GM12878 (cell line): ENCODE measurements around the gene RANGAP1. TPM values are rescaled to one million over a fixed set of nuclear protein-coding genes. Genes with fewer than 3 reads are reported as not detected.
A peak's percentile ranks its signal among the peaks of the same experiment; 100 is the strongest.

ENCODE experiments used
- ATAC-seq: fragments of 200-7000 bp; cut with Tn5 transposase; 3 replicates; pipeline ENCODE4 v1.9.1; 2020; ENCODE audit warnings: mild to moderate bottlenecking, moderate library complexity
- BruUV-seq: library from RNA; stranded (reverse); fragments of 400-500 nt; replicated peaks from 2 replicates; lab custom pipeline; 2021; lab: Mats Ljungman, UMichigan
- CTCF ChIA-PET: fragments of 300-600 bp; sonication (Branson Sonifier 250); formaldehyde crosslinking; extraction: SDS; loops from one replicate; lab custom pipeline; 2021; ENCODE audit warnings: inconsistent platforms; lab: Yijun Ruan, JAX
- POLR2A ChIA-PET: fragments of 350-600 bp; formaldehyde crosslinking; extraction: SDS; loops from one replicate; lab custom pipeline; 2021; ENCODE audit warnings: inconsistent platforms; lab: Charles Lee
- RAD21 ChIA-PET: fragments of 300-600 bp; sonication (Branson Sonifier 250); formaldehyde crosslinking; loops from one replicate; lab custom pipeline; 2023; ENCODE audit warnings: antibody characterized with exemption; ENCODE audit not compliant: unreplicated experiment; lab: Charles Lee
- SMC1A ChIA-PET: fragments of 300-600 bp; sonication (Branson Sonifier 250); formaldehyde crosslinking; loops from one replicate; lab custom pipeline; 2023; ENCODE audit not compliant: unreplicated experiment, uncharacterized antibody; lab: Charles Lee
- DNase-seq: peaks from one replicate; pipeline ENCODE4 v3.0.0-alpha.2; 2011; ENCODE audit warnings: low read depth, low spot score
- FAIRE-seq: peaks from 3 replicates; lab custom pipeline; 2011; peaks lifted over from hg19 to GRCh38; lab: Jason Lieb, UNC
- H2AFZ ChIP-seq: 2 replicates; pipeline ENCODE4 v1.6.0; 2011; ENCODE audit warnings: low read depth, low read length, control low read depth; ENCODE audit not compliant: control insufficient read depth
- H3K27ac ChIP-seq: 2 replicates; pipeline ENCODE4 v1.5.1; 2011; ENCODE audit warnings: control low read depth; ENCODE audit not compliant: control insufficient read depth, insufficient read depth
- H3K27me3 ChIP-seq, 2 experiments: replicated peaks in 1 of 2; 2 replicates each; pipeline versions ENCODE4 v1.6.0 to v1.6.1; 2011; ENCODE audit warnings: low read length in 1 of 2; ENCODE audit not compliant: control insufficient read depth in 2 of 2, insufficient read depth in 2 of 2
- H3K36me3 ChIP-seq, 2 experiments: 2 replicates each; pipeline ENCODE4 v1.5.1; 2011; ENCODE audit warnings: low read length in 1 of 2; ENCODE audit not compliant: control insufficient read depth in 2 of 2, insufficient read depth in 2 of 2
- H3K4me1 ChIP-seq: 2 replicates; pipeline ENCODE4 v1.6.1; 2011; ENCODE audit warnings: mild to moderate bottlenecking, low read length, moderate library complexity, mixed read lengths; ENCODE audit not compliant: control insufficient read depth, insufficient read depth
- H3K4me2 ChIP-seq: 2 replicates; pipeline ENCODE4 v1.6.0; 2011; ENCODE audit warnings: control low read depth; ENCODE audit not compliant: control insufficient read depth, insufficient read depth
- H3K4me3 ChIP-seq: fragments of 200-600 bp; sonication (generic); 2 replicates; pipeline ENCODE4 v1.5.1; 2016
- H3K79me2 ChIP-seq: 2 replicates; pipeline ENCODE4 v1.6.0; 2011; ENCODE audit warnings: low read length; ENCODE audit not compliant: control insufficient read depth, insufficient read depth
- H3K9ac ChIP-seq: 2 replicates; pipeline ENCODE4 v1.8.0; 2011; ENCODE audit warnings: low read length, control low read depth, mixed read lengths; ENCODE audit not compliant: control insufficient read depth, insufficient read depth
- H3K9me3 ChIP-seq: replicated peaks from 3 replicates; pipeline ENCODE4 v1.5.1; 2011; ENCODE audit warnings: mild to moderate bottlenecking, low read length; ENCODE audit not compliant: control insufficient read depth, insufficient read depth
- H4K20me1 ChIP-seq: 2 replicates; pipeline ENCODE4 v1.6.0; 2011; ENCODE audit not compliant: control insufficient read depth, insufficient read depth
- ASH2L ChIP-seq: fragments of 300-600, 200-600 bp; sonication (generic); IDR thresholded peaks from 2 replicates; pipeline ENCODE4 v1.6.1; 2017; ENCODE audit warnings: low read depth, mild to moderate bottlenecking, borderline replicate concordance
- BHLHE40 ChIP-seq, 2 experiments: fragments of 450-650 bp in 1 of 2; IDR thresholded peaks; 2 replicates each; pipeline ENCODE4 v1.6.1; 2011 to 2017; ENCODE audit warnings: low read depth in 2 of 2, borderline replicate concordance in 1 of 2, improper control_type of control experiment in 1 of 2, low read length in 1 of 2, mild to moderate bottlenecking in 1 of 2
- BRCA1 ChIP-seq: IDR thresholded peaks from 2 replicates; pipeline ENCODE4 v1.6.1; 2011; ENCODE audit warnings: low read depth, low read length, improper control_type of control experiment
- JUNB ChIP-seq: IDR thresholded peaks from 2 replicates; pipeline ENCODE4 v1.6.1; 2016; ENCODE audit warnings: antibody characterized with exemption, mild to moderate bottlenecking
- KDM1A ChIP-seq: fragments of 200-600 bp; sonication (generic); IDR thresholded peaks from 2 replicates; pipeline ENCODE4 v1.6.1; 2016; ENCODE audit warnings: borderline replicate concordance
- MXI1 ChIP-seq: fragments of 150-350 bp; IDR thresholded peaks from 2 replicates; pipeline ENCODE4 v1.6.1; 2011; ENCODE audit warnings: low read depth, mild to moderate bottlenecking, inconsistent platforms, low read length, improper control_type of control experiment
- NFXL1 ChIP-seq: fragments of 450-650 bp; IDR thresholded peaks from 2 replicates; pipeline ENCODE4 v1.6.1; 2017; ENCODE audit warnings: antibody characterized with exemption, mild to moderate bottlenecking, borderline replicate concordance
- POLR2A ChIP-seq: IDR thresholded peaks from 2 replicates; pipeline ENCODE4 v1.6.1; 2011; ENCODE audit warnings: low read depth, mild to moderate bottlenecking, low read length
- POLR2AphosphoS2 ChIP-seq: IDR thresholded peaks from 2 replicates; pipeline ENCODE4 v1.6.1; 2011; ENCODE audit warnings: low read depth, mild to moderate bottlenecking, low read length, improper control_type of control experiment, moderate library complexity
- RAD51 ChIP-seq: fragments of 450-650 bp; IDR thresholded peaks from 2 replicates; pipeline ENCODE4 v1.6.1; 2016; ENCODE audit warnings: moderate library complexity, mild to moderate bottlenecking, inconsistent platforms
- SMC3 ChIP-seq: IDR thresholded peaks from 2 replicates; pipeline ENCODE4 v1.6.1; 2011; ENCODE audit warnings: low read length, improper control_type of control experiment, borderline replicate concordance
- TBL1XR1 ChIP-seq: IDR thresholded peaks from 2 replicates; pipeline ENCODE4 v1.6.1; 2012; ENCODE audit warnings: low read depth, low read length, improper control_type of control experiment
- TCF12 ChIP-seq: IDR thresholded peaks from 2 replicates; pipeline ENCODE4 v1.6.1; 2011; ENCODE audit warnings: low read depth, mild to moderate bottlenecking, low read length
- WGBS: methylation state at CpG from one replicate; pipeline ENCODE4 v1.1.6; 2016; ENCODE audit warnings: low lambda C conversion rate; ENCODE audit not compliant: insufficient replicate concordance, insufficient coverage; ENCODE audit errors: missing lambda C conversion rate; 5-methylcytosine and 5-hydroxymethylcytosine counted together
- in situ Hi-C: fragments of 300-500 bp; cut with MboI; formaldehyde crosslinking; loops from 9 replicates; pipeline ENCODE4 v1.14.3; 2018; ENCODE audit warnings: mixed read lengths
- intact Hi-C: fragments of 100-400 bp; cut with micrococcal nuclease; formaldehyde crosslinking; loops from one replicate; pipeline ENCODE4 v1.14.2; 2022; ENCODE audit not compliant: unreplicated experiment
- polyA plus RNA-seq, 11 experiments: library from polyadenylated mRNA; depleted of rRNA in 4 of 11; unstranded in 6 of 11; stranded (reverse) in 5 of 11; fragments of >200 nt; fragmentation: Nextera tagmentation in 4 of 11; fragmentation: Illumina TruSeq in 1 of 11; extraction: Ambion mirVana in 4 of 11; extraction: Trizol in 1 of 11; gene quantifications; 1 replicate in 1 of 11; 2 replicates in 10 of 11; pipeline versions ENCODE4 v1.2.1 to v1.2.3, GENCODE V29; 2011 to 2016; ENCODE audit warnings: inconsistent platforms in 2 of 11, missing spikeins in 2 of 11, low read depth in 1 of 11
- total RNA-seq, 4 experiments: library from RNA; depleted of rRNA in 3 of 4; stranded (reverse); fragments of >200 nt in 3 of 4; fragmentation: Illumina TruSeq in 1 of 4; extraction: Trizol in 1 of 4; gene quantifications; 2 replicates each; pipeline versions ENCODE4 v1.2.1 to v1.2.3, GENCODE V29; 2013 to 2021
- TF ChIP-seq, protein P1 (sequence below): fragments of 150-350 bp; IDR thresholded peaks from 2 replicates; pipeline ENCODE4 v1.6.1; 2016; ENCODE audit warnings: low read depth, low read length

Gene RANGAP1
- total and polyA plus RNA-seq, 10 of the 15 experiments (the other 5 are each of a cell fraction or from before 2014, with no cell fraction given) = 2.5 to 109 (median 60.2) TPM

DNA sequence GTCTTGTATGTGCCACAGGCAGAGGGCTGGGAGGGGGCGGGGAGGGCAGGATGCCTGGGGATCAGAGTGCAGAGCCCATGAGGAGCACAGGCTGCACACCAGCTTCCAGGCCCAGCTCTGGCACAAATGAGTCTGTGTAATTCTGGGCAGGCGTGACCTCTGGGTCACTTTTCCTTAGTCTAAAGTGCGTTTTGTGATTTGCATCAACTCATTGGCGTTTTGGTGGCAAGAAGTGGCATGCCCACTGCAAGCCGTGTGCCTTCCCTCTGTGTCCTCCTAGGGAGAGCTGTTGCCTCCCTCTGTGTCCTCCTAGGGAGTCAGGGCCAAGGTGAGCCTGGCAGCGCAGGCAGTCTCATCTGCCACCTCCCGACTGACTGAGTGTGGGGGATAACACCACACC lies 62.5 kb downstream of the RANGAP1 start:
- ChIA-PET CTCF (no interaction called here), SMC1A (no interaction called here), POLR2A (interaction anchor here (0.6 kb wide), 1 partner anchor 222 kb away, joined by 3 read pairs; no protein-coding TSS in a partner anchor), RAD21 (no interaction called here)
- no peaks in the 10 kb centered on the region for H3K9me3 ChIP-seq
- no peaks in the 10 kb centered on the region for H3K27me3 ChIP-seq
- ATAC-seq (no peak), DNase-seq (no peak), FAIRE-seq (no peak)
- 89% methylated on average over 7 of the region's 7 CpGs for WGBS
- no peak overlapping the region for H2AFZ ChIP-seq
- in situ Hi-C loops = no loop called here
- no TSS peak for BruUV-seq
- no peak overlapping the region for H3K4me3 ChIP-seq
- intact Hi-C loops = no loop called here
- H3K4me1 ChIP-seq = no peaks in the 10 kb centered on the region
- H3K9ac ChIP-seq = no peak overlapping the region
- H3K79me2 ChIP-seq = no peaks in the 10 kb centered on the region
- TF ChIP-seq NFXL1 (no peak), POLR2A (0 out of 2 replicates have a peak, but pooled peaks have one; percentile 30)
- no peaks in the 10 kb centered on the region for H4K20me1 ChIP-seq
- H3K27ac ChIP-seq = no peak overlapping the region
- H3K4me2 ChIP-seq = no peak overlapping the region
- peaks cover 11 to 27% of the 10 kb centered on the region in 2 experiments for H3K36me3 ChIP-seq

DNA sequence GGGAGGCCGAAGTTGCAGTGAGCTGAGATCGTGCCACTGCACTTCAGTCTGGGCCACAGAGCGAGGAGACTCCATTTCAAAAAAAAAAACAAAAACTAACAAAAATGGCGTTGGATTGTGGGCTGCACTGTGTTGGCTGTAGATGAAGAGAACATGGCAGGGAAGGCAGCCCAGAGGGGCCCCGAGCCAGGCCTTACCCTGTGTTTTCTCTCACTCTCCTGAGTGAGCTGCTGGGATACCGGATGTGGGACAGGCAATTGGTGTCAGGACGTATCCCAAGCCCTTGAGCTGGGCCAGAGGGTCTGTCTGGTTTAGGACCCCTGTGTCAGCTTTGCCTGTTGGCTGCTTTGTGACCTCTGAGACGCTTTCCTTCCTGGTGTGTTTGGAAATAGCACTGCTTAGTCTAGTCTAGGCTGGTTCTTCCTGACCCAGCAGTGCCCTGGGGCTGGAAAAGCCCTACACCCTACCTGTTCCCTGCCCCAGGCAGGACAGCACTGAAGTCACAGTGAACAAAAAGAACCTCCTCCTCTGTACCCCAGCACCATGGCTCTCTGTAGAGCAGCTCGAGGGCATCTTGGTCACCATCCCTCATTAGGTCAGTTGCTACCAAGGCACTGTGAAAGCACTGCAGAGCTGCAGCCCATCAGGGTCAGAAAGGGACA lies 63.0 kb downstream of the RANGAP1 start:
- Histone ChIP-seq H3K4me2 (no peak overlapping the region), H3K79me2 (no peaks in the 10 kb centered on the region), H4K20me1 (no peaks in the 10 kb centered on the region), H2AFZ (no peak overlapping the region), H3K4me1 (peaks cover under 1% of the 10 kb centered on the region), H3K27me3 (no peaks in the 10 kb centered on the region), H3K4me3 (no peak overlapping the region), H3K27ac (no peak overlapping the region), H3K36me3 (peaks cover 11 to 27% of the 10 kb centered on the region in 2 experiments), H3K9ac (no peak overlapping the region), H3K9me3 (no peaks in the 10 kb centered on the region)
- ChIA-PET SMC1A (no interaction called here), POLR2A (interaction anchor here (0.6 kb wide), 1 partner anchor 222 kb away, joined by 3 read pairs; no protein-coding TSS in a partner anchor), RAD21 (no interaction called here), CTCF (no interaction called here)
- intact Hi-C loops = no loop called here
- DNase-seq = no peak
- FAIRE-seq = no peak
- 88% methylated on average over 9 of the region's 9 CpGs for WGBS
- no TSS peak for BruUV-seq
- in situ Hi-C loops = no loop called here
- no peak for ATAC-seq
- TF ChIP-seq SMC3 (no peak), KDM1A (no peak), POLR2AphosphoS2 (no peak), MXI1 (no peak), TCF12 (no peak), BRCA1 (no peak), RAD51 (no peak), JUNB (no peak), TBL1XR1 (no peak), BHLHE40 (IDR thresholded peaks at IDR 0.05; ENCODE audit: borderline replicate concordance in 1 of 2, low read depth in 2 of 2, low read length in 1 of 2) (no peak), ASH2L (no peak)
- TF ChIP-seq, protein P1, sequence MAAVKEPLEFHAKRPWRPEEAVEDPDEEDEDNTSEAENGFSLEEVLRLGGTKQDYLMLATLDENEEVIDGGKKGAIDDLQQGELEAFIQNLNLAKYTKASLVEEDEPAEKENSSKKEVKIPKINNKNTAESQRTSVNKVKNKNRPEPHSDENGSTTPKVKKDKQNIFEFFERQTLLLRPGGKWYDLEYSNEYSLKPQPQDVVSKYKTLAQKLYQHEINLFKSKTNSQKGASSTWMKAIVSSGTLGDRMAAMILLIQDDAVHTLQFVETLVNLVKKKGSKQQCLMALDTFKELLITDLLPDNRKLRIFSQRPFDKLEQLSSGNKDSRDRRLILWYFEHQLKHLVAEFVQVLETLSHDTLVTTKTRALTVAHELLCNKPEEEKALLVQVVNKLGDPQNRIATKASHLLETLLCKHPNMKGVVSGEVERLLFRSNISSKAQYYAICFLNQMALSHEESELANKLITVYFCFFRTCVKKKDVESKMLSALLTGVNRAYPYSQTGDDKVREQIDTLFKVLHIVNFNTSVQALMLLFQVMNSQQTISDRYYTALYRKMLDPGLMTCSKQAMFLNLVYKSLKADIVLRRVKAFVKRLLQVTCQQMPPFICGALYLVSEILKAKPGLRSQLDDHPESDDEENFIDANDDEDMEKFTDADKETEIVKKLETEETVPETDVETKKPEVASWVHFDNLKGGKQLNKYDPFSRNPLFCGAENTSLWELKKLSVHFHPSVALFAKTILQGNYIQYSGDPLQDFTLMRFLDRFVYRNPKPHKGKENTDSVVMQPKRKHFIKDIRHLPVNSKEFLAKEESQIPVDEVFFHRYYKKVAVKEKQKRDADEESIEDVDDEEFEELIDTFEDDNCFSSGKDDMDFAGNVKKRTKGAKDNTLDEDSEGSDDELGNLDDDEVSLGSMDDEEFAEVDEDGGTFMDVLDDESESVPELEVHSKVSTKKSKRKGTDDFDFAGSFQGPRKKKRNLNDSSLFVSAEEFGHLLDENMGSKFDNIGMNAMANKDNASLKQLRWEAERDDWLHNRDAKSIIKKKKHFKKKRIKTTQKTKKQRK = no peak
